Glutamatergic neuron (in vitro differentiated cells): ENCODE results near the gene MTA1. TPM values are rescaled to one million over a fixed set of nuclear protein-coding genes. Genes with fewer than 3 reads are reported as not detected.

Experiments
- DNase-seq: peaks from one replicate; pipeline ENCODE4 v3.0.0; 2022
- H3K27ac Mint-ChIP-seq: one replicate; pipeline ENCODE4 v1.8.0; 2020; ENCODE audit warnings: mild to moderate bottlenecking, mixed read lengths, inconsistent platforms; ENCODE audit not compliant: unreplicated experiment
- H3K27me3 Mint-ChIP-seq: one replicate; pipeline ENCODE4 v1.8.0; 2020; ENCODE audit warnings: mild to moderate bottlenecking, moderate library complexity, mixed read lengths, inconsistent platforms; ENCODE audit not compliant: unreplicated experiment
- H3K36me3 Mint-ChIP-seq: one replicate; pipeline ENCODE4 v1.8.0; 2020; ENCODE audit warnings: mild to moderate bottlenecking, mixed read lengths, inconsistent platforms; ENCODE audit not compliant: unreplicated experiment
- H3K4me1 Mint-ChIP-seq: one replicate; pipeline ENCODE4 v1.8.0; 2020; ENCODE audit warnings: mild to moderate bottlenecking, low read depth, mixed read lengths, inconsistent platforms; ENCODE audit not compliant: unreplicated experiment
- H3K4me3 Mint-ChIP-seq: one replicate; pipeline ENCODE4 v1.8.0; 2020; ENCODE audit warnings: mild to moderate bottlenecking, mixed read lengths, inconsistent platforms; ENCODE audit not compliant: unreplicated experiment
- H3K9me3 Mint-ChIP-seq: one replicate; pipeline ENCODE4 v1.8.0; 2020; ENCODE audit warnings: mild to moderate bottlenecking, moderate library complexity, mixed read lengths, inconsistent platforms; ENCODE audit not compliant: unreplicated experiment
- total RNA-seq: library from RNA; stranded (reverse); fragmentation: NEBNext Ultra II Directional; extraction: Animal tissue kit (Norgen Biotek cat#: 25700); gene quantifications from one replicate; pipeline ENCODE4 v1.2.1, GENCODE V29; 2021; ENCODE audit not compliant: unreplicated experiment
- TF ChIP-seq, protein P1 (sequence below): fragments of 200-600 bp; sonication (generic); IDR thresholded peaks from one replicate; pipeline ENCODE4 v1.5.0; 2021; ENCODE audit not compliant: partially characterized antibody, unreplicated experiment

Gene MTA1
- total RNA-seq, 1 donor from 2014 or later, result 261 TPM

DNA sequence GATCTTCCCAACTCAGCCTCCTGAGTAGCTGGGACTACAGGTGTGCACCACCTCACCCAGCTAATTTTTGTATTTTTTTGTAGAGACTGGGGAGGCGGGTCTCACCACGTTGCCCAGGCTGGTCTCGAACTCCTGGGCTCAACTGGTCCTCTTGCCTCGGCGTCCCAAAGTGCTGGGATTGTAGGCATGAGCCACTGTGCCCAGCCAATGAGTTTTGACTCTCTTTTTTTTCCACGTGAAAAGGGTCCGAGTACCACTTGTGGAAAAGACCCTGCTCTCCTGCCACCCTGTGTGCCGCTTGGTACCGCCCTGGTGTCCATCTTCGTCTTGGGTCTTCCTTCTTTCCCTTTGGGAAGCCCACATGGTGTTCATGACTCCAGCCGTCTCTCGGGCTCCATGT, 89.0 kb downstream of the MTA1 start:
- Mint-ChIP-seq H3K4me3 (no peak overlapping the region), H3K27me3 (peaks cover 6% of the 10 kb centered on the region), H3K36me3 (no peaks in the 10 kb centered on the region), H3K27ac (no peak overlapping the region), H3K4me1 (no peaks in the 10 kb centered on the region), H3K9me3 (peaks cover 5% of the 10 kb centered on the region)
- TF ChIP-seq, protein P1, sequence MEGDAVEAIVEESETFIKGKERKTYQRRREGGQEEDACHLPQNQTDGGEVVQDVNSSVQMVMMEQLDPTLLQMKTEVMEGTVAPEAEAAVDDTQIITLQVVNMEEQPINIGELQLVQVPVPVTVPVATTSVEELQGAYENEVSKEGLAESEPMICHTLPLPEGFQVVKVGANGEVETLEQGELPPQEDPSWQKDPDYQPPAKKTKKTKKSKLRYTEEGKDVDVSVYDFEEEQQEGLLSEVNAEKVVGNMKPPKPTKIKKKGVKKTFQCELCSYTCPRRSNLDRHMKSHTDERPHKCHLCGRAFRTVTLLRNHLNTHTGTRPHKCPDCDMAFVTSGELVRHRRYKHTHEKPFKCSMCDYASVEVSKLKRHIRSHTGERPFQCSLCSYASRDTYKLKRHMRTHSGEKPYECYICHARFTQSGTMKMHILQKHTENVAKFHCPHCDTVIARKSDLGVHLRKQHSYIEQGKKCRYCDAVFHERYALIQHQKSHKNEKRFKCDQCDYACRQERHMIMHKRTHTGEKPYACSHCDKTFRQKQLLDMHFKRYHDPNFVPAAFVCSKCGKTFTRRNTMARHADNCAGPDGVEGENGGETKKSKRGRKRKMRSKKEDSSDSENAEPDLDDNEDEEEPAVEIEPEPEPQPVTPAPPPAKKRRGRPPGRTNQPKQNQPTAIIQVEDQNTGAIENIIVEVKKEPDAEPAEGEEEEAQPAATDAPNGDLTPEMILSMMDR, result no peak
- no peak for DNase-seq

DNA sequence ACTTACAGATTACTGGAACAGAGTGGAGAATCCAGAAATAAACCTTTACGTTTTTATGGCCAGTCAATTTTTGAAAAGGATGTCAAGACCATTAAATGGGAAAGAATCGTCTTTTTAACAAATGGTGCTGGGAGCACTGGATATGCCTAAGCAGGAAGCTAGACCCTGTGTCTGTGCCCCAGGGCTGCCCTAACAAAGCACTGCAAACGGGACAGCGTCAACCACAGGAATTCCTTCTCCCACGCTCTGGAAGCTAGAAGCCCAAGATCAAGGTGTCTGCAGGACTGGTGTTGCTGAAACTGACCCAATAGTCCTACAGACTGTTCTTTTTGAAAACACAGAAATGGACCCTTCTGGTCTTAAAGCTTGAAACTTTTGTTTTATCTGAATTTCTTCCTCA, 97.5 kb downstream of the MTA1 start:
- Mint-ChIP-seq H3K36me3 (peaks cover 9% of the 10 kb centered on the region), H3K27me3 (peaks cover 6% of the 10 kb centered on the region), H3K9me3 (peaks cover 5% of the 10 kb centered on the region), H3K4me3 (no peak overlapping the region), H3K4me1 (no peaks in the 10 kb centered on the region), H3K27ac (no peak overlapping the region)
- DNase-seq, result no peak
- TF ChIP-seq, protein P1, result no peak

DNA sequence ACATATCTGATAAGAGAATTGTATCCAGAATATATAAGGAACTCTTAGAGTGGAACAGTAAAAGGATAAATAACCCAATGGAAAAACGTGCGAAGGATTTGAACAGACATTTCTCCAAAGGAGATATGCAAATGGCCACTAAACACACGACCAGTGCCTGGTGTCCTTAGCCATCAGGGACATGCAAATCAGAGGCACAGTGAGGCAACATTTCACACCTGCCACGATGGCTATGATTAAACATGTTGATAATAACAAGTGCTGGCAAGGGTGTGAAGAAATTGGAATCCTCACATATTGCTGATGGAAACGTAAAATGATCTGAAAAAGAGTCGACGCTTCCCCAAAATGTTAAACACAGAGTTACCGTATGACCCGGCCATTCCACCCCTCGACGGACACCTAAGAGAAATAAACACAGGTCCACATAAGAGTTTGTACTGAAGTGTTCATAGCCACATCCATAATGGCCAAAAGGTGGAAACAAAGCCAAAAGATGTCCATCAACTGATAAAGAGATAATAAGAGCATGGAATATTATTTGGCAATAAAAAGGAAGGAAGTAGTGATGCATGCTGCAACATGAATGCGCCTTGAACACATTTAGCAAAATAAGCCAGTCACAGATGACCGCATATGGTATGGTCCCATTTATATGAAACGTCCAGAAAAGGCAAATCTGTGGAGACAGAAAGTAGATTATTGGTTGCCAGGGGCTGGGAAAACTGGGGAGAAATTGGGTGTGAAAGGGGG, 100.5 kb downstream of the MTA1 start:
- Mint-ChIP-seq H3K27me3 (peaks cover 11% of the 10 kb centered on the region), H3K9me3 (peaks cover 3% of the 10 kb centered on the region), H3K4me1 (no peaks in the 10 kb centered on the region), H3K36me3 (peaks cover 9% of the 10 kb centered on the region), H3K27ac (no peak overlapping the region), H3K4me3 (no peak overlapping the region)
- no peak for DNase-seq
- TF ChIP-seq, protein P1, result no peak

Other genes starting within 250 kb of the MTA1 start
- gene NUDT14, start 238.5 kb upstream of the MTA1 start, total RNA-seq, result 114 TPM
- gene BTBD6, start 171.3 kb upstream of the MTA1 start, total RNA-seq, result 36.3 TPM
- gene BRF1, start 118.8 kb upstream of the MTA1 start, total RNA-seq, result 54.6 TPM
- gene PACS2, start 105.1 kb upstream of the MTA1 start, total RNA-seq, result 263 TPM
- 2.7 TPM for gene TEX22, start 21.3 kb upstream of the MTA1 start, total RNA-seq
- gene CRIP2, start 55.0 kb downstream of the MTA1 start, total RNA-seq, result 78.5 TPM
- gene CRIP1, start 67.1 kb downstream of the MTA1 start, total RNA-seq, result 49.3 TPM
- gene TEDC1, start 71.4 kb downstream of the MTA1 start, total RNA-seq, result 13.8 TPM
- 2.7 TPM for gene TMEM121, start 106.8 kb downstream of the MTA1 start, total RNA-seq